ENCODE results near the gene STARD5. TPM values are rescaled to one million over a fixed set of nuclear protein-coding genes. Genes with fewer than 3 reads are reported as not detected.

Gene STARD5
- total RNA-seq, 1 donor from 2014 or later: 4.0 TPM

- Mint-ChIP-seq H3K9me3 (ENCODE audit: low read depth) (no peaks in the 10 kb centered on the region), H3K4me3 (ENCODE audit: low read depth) (no peak overlapping the region), H3K36me3 (ENCODE audit: insufficient read depth) (no peaks in the 10 kb centered on the region), H3K4me1 (ENCODE audit: low read depth) (no peaks in the 10 kb centered on the region), H3K27me3 (no peaks in the 10 kb centered on the region), H3K27ac (no peak overlapping the region)
- TF ChIP-seq, protein P1, sequence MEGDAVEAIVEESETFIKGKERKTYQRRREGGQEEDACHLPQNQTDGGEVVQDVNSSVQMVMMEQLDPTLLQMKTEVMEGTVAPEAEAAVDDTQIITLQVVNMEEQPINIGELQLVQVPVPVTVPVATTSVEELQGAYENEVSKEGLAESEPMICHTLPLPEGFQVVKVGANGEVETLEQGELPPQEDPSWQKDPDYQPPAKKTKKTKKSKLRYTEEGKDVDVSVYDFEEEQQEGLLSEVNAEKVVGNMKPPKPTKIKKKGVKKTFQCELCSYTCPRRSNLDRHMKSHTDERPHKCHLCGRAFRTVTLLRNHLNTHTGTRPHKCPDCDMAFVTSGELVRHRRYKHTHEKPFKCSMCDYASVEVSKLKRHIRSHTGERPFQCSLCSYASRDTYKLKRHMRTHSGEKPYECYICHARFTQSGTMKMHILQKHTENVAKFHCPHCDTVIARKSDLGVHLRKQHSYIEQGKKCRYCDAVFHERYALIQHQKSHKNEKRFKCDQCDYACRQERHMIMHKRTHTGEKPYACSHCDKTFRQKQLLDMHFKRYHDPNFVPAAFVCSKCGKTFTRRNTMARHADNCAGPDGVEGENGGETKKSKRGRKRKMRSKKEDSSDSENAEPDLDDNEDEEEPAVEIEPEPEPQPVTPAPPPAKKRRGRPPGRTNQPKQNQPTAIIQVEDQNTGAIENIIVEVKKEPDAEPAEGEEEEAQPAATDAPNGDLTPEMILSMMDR (IDR thresholded peaks at IDR 0.05; ENCODE audit: unreplicated experiment): no peak
- no peak for DNase-seq (ENCODE audit: low spot score, unreplicated experiment)
These were observed 11.0 kb downstream of the STARD5 start for GRCh38 chr15:81312790-81313543.

DNA sequence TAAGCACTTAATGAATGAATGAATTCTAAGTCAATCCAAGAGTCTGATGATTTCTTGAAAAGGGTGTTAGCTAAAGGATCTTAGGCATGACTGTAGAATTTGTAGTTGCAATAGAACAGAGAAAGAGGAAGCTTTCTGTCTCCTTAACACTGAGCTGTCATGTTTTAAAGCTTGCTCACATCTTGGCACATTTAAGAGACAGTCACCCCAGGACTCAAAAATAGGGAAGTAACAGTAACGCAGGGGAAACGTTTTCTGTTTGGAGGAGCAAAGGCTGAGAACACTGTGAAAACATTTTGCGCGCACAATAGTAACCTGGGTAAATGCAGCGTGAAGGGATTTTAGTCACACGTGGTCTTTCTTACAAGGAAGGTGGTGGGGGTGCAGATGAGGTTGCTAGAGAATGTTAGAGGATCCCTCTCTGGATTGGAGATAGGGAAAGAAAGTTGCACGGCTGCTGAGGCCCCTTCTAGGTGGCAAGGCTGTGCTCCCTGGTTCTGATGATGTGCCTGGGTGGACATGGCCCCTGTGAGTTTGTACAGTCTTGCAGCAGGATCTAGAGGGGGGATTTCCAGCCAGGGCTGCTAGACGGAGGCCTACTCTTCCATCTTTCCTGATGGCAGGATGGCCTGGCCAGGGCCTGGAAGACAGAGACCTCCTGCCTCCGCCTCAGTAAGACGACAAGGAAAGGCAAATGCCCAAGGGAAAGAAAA lies 12.0 kb downstream of the STARD5 start:
- DNase-seq (ENCODE audit: low spot score, unreplicated experiment): no peak
- TF ChIP-seq, protein P1 (IDR thresholded peaks at IDR 0.05; ENCODE audit: unreplicated experiment): no peak
- Mint-ChIP-seq H3K27ac (no peak overlapping the region), H3K4me1 (ENCODE audit: low read depth) (no peaks in the 10 kb centered on the region), H3K27me3 (no peaks in the 10 kb centered on the region), H3K4me3 (ENCODE audit: low read depth) (no peak overlapping the region), H3K9me3 (ENCODE audit: low read depth) (no peaks in the 10 kb centered on the region), H3K36me3 (ENCODE audit: insufficient read depth) (no peaks in the 10 kb centered on the region)

DNA sequence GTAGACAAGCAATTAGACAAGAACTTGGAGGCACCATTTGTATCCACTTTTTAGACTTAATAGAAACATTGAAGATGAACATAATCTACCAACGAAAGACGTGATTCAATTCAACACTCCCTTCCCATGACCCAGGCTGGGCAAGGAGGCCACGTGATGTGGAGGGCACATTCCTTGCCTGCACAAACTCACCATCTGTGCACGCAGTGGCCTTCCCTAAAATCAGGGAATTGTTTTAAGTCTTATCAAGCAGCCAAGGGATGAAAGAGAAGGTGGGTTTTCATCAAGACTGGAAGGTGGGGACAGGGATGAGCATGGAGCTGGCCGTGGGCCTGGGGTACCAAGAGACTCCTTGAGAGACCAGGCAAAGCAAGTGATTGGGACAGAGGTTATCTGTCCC lies 13.5 kb downstream of the STARD5 start:
- H3K4me1 Mint-ChIP-seq (ENCODE audit: low read depth): no peaks in the 10 kb centered on the region
- H3K9me3 Mint-ChIP-seq (ENCODE audit: low read depth): no peaks in the 10 kb centered on the region
- TF ChIP-seq, protein P1 (IDR thresholded peaks at IDR 0.05; ENCODE audit: unreplicated experiment): no peak
- no peak for DNase-seq (ENCODE audit: low spot score, unreplicated experiment)
- H3K27me3 Mint-ChIP-seq: no peaks in the 10 kb centered on the region
- H3K36me3 Mint-ChIP-seq (ENCODE audit: insufficient read depth): no peaks in the 10 kb centered on the region
- no peak overlapping the region for H3K4me3 Mint-ChIP-seq (ENCODE audit: low read depth)
- H3K27ac Mint-ChIP-seq: no peak overlapping the region

- no peaks in the 10 kb centered on the region for H3K4me1 Mint-ChIP-seq (ENCODE audit: low read depth)
- no peaks in the 10 kb centered on the region for H3K36me3 Mint-ChIP-seq (ENCODE audit: insufficient read depth)
- no peaks in the 10 kb centered on the region for H3K27me3 Mint-ChIP-seq
- DNase-seq (ENCODE audit: low spot score, unreplicated experiment): no peak
- no peak overlapping the region for H3K27ac Mint-ChIP-seq
- H3K4me3 Mint-ChIP-seq (ENCODE audit: low read depth): no peak overlapping the region
- TF ChIP-seq, protein P1 (IDR thresholded peaks at IDR 0.05; ENCODE audit: unreplicated experiment): no peak
- H3K9me3 Mint-ChIP-seq (ENCODE audit: low read depth): no peaks in the 10 kb centered on the region
These were observed 14.1 kb downstream of the STARD5 start for GRCh38 chr15:81309647-81310450.

DNA sequence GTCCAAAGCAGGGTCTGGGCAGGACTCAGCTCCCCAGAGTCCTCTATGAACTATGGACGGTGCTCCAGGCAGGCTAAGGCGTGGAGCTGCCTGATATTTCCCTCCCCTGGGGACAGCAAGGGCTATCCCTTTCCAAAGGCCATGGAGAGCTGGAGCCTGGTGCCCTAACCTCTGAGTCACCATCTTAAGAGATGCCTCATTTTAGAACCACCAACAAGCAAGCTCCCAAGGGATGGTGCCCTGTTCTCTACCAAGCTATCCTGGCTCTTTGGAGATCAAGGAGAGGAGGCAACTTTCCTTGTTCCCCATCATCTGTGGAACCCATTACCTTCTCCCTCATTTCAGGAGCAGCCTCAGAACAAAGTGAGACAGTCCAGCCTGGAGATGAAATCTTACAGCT lies 15.7 kb downstream of the STARD5 start:
- TF ChIP-seq, protein P1 (IDR thresholded peaks at IDR 0.05; ENCODE audit: unreplicated experiment): no peak
- H3K9me3 Mint-ChIP-seq (ENCODE audit: low read depth): no peaks in the 10 kb centered on the region
- H3K4me1 Mint-ChIP-seq (ENCODE audit: low read depth): no peaks in the 10 kb centered on the region
- no peak overlapping the region for H3K4me3 Mint-ChIP-seq (ENCODE audit: low read depth)
- H3K27ac Mint-ChIP-seq: no peak overlapping the region
- no peak for DNase-seq (ENCODE audit: low spot score, unreplicated experiment)
- H3K36me3 Mint-ChIP-seq (ENCODE audit: insufficient read depth): no peaks in the 10 kb centered on the region
- H3K27me3 Mint-ChIP-seq: no peaks in the 10 kb centered on the region

All from progenitor cell of endocrine pancreas (in vitro differentiated cells).